HFFc6 (cell line): ENCODE results near the gene DNAH11. TPM values are rescaled to one million over a fixed set of nuclear protein-coding genes. Genes with fewer than 3 reads are reported as not detected.

Experiments
- DNase-seq: peaks from one replicate; pipeline ENCODE4 v3.0.0-alpha.2; 2018
- H3K27ac Mint-ChIP-seq: 2 replicates; pipeline ENCODE4 v1.8.0; 2020; ENCODE audit warnings: mild to moderate bottlenecking, mixed read lengths
- H3K27me3 Mint-ChIP-seq: 2 replicates; pipeline ENCODE4 v1.8.0; 2021; ENCODE audit warnings: mild to moderate bottlenecking, moderate library complexity, mixed read lengths; ENCODE audit not compliant: insufficient read depth
- H3K36me3 Mint-ChIP-seq: 2 replicates; pipeline ENCODE4 v1.8.0; 2021; ENCODE audit warnings: low read depth, mixed read lengths
- H3K4me1 Mint-ChIP-seq: 2 replicates; pipeline ENCODE4 v1.8.0; 2020; ENCODE audit warnings: low read depth, mixed read lengths
- H3K4me3 Mint-ChIP-seq: 2 replicates; pipeline ENCODE4 v1.8.0; 2020; ENCODE audit warnings: mild to moderate bottlenecking, moderate library complexity, mixed read lengths
- H3K9me3 Mint-ChIP-seq: 2 replicates; pipeline ENCODE4 v1.8.0; 2020; ENCODE audit warnings: mild to moderate bottlenecking, mixed read lengths
- CTCF ChIP-seq: fragments of 200-600 bp; sonication (generic); IDR thresholded peaks from 2 replicates; pipeline ENCODE4 v1.5.0; 2021; ENCODE audit warnings: antibody characterized with exemption, mild to moderate bottlenecking
- long read RNA-seq: library from polyadenylated mRNA; unstranded; transcript quantifications from one replicate; pipeline ENCODE4 v2.0.0, GENCODE V29; 2019
- total RNA-seq, 6 experiments: library from RNA; stranded (reverse); fragmentation: NEBNext Ultra II Directional; extraction: Animal tissue kit (Norgen Biotek cat#: 25700); gene quantifications; 2 replicates in 1 of 6; 3 replicates in 5 of 6; pipeline ENCODE4 v1.2.3, GENCODE V29; 2021

The DNAH11 gene
- 1 to 10 TPM; 1.2 to 2.4 (median 2.1) TPM for total RNA-seq
- long read RNA-seq, partial matches to known transcripts = 0 of 1 reads
- long read RNA-seq, other reads (novel, unspliced or antisense) = 1 of 1 reads

GRCh38 chr7:21542891-21543527, at the start of gene DNAH11:
DNAH11 (plus strand) TSS chr7:21543039; CDS start chr7:21543246, 207 bp downstream.
- peaks cover 11% of the 10 kb centered on the region for H3K27me3 Mint-ChIP-seq
- H3K4me1 Mint-ChIP-seq = 0 out of 2 replicates have a peak, but pooled peaks cover 5% of the 10 kb centered on the region
- no peak for TF ChIP-seq CTCF
- no peaks in the 10 kb centered on the region for H3K36me3 Mint-ChIP-seq
- H3K9me3 Mint-ChIP-seq = no peaks in the 10 kb centered on the region
- H3K27ac Mint-ChIP-seq = no peak within 1 kb of the TSS
- DNase-seq = no peak
- H3K4me3 Mint-ChIP-seq = no peak within 1 kb of the TSS

- H3K4me3 Mint-ChIP-seq = no peak overlapping the region
- no peaks in the 10 kb centered on the region for H3K27me3 Mint-ChIP-seq
- no peak for DNase-seq
- peaks cover 11% of the 10 kb centered on the region for H3K36me3 Mint-ChIP-seq
- TF ChIP-seq CTCF = no peak
- peaks cover 10% of the 10 kb centered on the region for H3K9me3 Mint-ChIP-seq
- H3K27ac Mint-ChIP-seq = no peak overlapping the region
- no peaks in the 10 kb centered on the region for H3K4me1 Mint-ChIP-seq
Observed at GRCh38 chr7:21495731-21496130, 47.1 kb upstream of the DNAH11 start.

GRCh38 chr7:21497072-21497471, 45.8 kb upstream of the DNAH11 start:
- H3K4me3 Mint-ChIP-seq = no peak overlapping the region
- no peak overlapping the region for H3K27ac Mint-ChIP-seq
- H3K4me1 Mint-ChIP-seq = no peaks in the 10 kb centered on the region
- no peaks in the 10 kb centered on the region for H3K36me3 Mint-ChIP-seq
- DNase-seq = peak; percentile 2
- H3K9me3 Mint-ChIP-seq = peaks cover 10% of the 10 kb centered on the region
- peak; percentile 70 for TF ChIP-seq CTCF
- H3K27me3 Mint-ChIP-seq = no peaks in the 10 kb centered on the region

GRCh38 chr7:21500117-21500832, 42.6 kb upstream of the DNAH11 start:
- Mint-ChIP-seq H3K4me1 (no peaks in the 10 kb centered on the region), H3K27ac (no peak overlapping the region), H3K4me3 (no peak overlapping the region), H3K27me3 (peaks cover 2% of the 10 kb centered on the region; the same call in 1 of the 2 replicates), H3K9me3 (no peaks in the 10 kb centered on the region), H3K36me3 (no peaks in the 10 kb centered on the region)
- no peak for DNase-seq
- TF ChIP-seq CTCF = no peak

GRCh38 chr7:21504021-21504420, 38.8 kb upstream of the DNAH11 start:
- no peaks in the 10 kb centered on the region for H3K4me1 Mint-ChIP-seq
- H3K27me3 Mint-ChIP-seq = peaks cover 2% of the 10 kb centered on the region; the same call in 1 of the 2 replicates
- no peak for DNase-seq
- no peaks in the 10 kb centered on the region for H3K9me3 Mint-ChIP-seq
- H3K36me3 Mint-ChIP-seq = no peaks in the 10 kb centered on the region
- H3K27ac Mint-ChIP-seq = no peak overlapping the region
- no peak for TF ChIP-seq CTCF
- no peak overlapping the region for H3K4me3 Mint-ChIP-seq
